Tibial nerve (tissue), 4 donors: ENCODE data around the gene SLC35F3. TPM values are rescaled to one million over a fixed set of nuclear protein-coding genes. Genes with fewer than 3 reads are reported as not detected.
"Not testable (repeated sequence)": the region's sequence is repeated elsewhere in the genome, so short reads cannot be mapped to it uniquely, and the experiment has no call there.

Experiments used
- DNase-seq, 2 donors: peaks; one replicate each; pipeline ENCODE4 v3.0.0-alpha.2; 2019; ENCODE audit warnings: low spot score in 2 of 2
- H3K27ac ChIP-seq, 4 donors: fragments of 200-600 bp; sonication (generic) in 3 of 4; one replicate each; pipeline ENCODE4 v1.5.1; 2017 to 2019; ENCODE audit warnings: mild to moderate bottlenecking in 1 of 4
- H3K27me3 ChIP-seq, 2 donors: fragments of 200-600 bp; sonication (generic) in 1 of 2; one replicate each; pipeline versions ENCODE4 v1.5.1 to v1.6.0; 2017 to 2019
- H3K36me3 ChIP-seq, 3 donors: fragments of 200-600 bp; sonication (generic); one replicate each; pipeline ENCODE4 v1.5.1; 2018 to 2019
- H3K4me1 ChIP-seq, 4 donors: fragments of 200-600 bp; sonication (generic) in 3 of 4; one replicate each; pipeline ENCODE4 v1.5.1; 2017 to 2019
- H3K4me3 ChIP-seq, 4 donors: fragments of 200-600 bp; sonication (generic) in 3 of 4; one replicate each; pipeline ENCODE4 v1.5.1; 2017 to 2019; ENCODE audit warnings: mild to moderate bottlenecking in 1 of 4, moderate library complexity in 1 of 4
- H3K9me3 ChIP-seq, 4 donors: fragments of 200-600 bp; sonication (generic) in 3 of 4; one replicate each; pipeline ENCODE4 v1.5.1; 2017 to 2019
- CTCF ChIP-seq, 5 experiments: fragments of 200-600 bp in 3 of 5; fragments of 450-650 bp in 2 of 5; sonication (generic) in 3 of 5; IDR thresholded peaks; one replicate each; pipeline ENCODE4 v1.5.1; 2016 to 2019; ENCODE audit warnings: antibody characterized with exemption in 5 of 5, mild to moderate bottlenecking in 3 of 5, moderate library complexity in 2 of 5
- EP300 ChIP-seq, 2 donors: sonication (generic); formaldehyde crosslinking; IDR thresholded peaks; one replicate each; pipeline ENCODE4 v1.6.1; 2017; ENCODE audit warnings: antibody characterized with exemption in 2 of 2, mild to moderate bottlenecking in 1 of 2
- POLR2A ChIP-seq, 2 donors: fragments of 450-650 bp; IDR thresholded peaks; one replicate each; pipeline ENCODE4 v1.6.1; 2017; ENCODE audit warnings: antibody characterized with exemption in 2 of 2, mild to moderate bottlenecking in 2 of 2, moderate library complexity in 2 of 2
- WGBS, 2 donors: methylation state at CpG; one replicate each; pipeline ENCODE4 v1.1.5; 2018; 5-methylcytosine and 5-hydroxymethylcytosine counted together
- total RNA-seq, 4 donors: library from RNA; depleted of rRNA; stranded (reverse); fragments of >200 nt; gene quantifications; one replicate each; pipeline ENCODE4 v1.1.0, GENCODE V29; 2016

SLC35F3 gene
- total RNA-seq, 4 donors from 2014 or later: 0.90 TPM; not detected in 3

DNA sequence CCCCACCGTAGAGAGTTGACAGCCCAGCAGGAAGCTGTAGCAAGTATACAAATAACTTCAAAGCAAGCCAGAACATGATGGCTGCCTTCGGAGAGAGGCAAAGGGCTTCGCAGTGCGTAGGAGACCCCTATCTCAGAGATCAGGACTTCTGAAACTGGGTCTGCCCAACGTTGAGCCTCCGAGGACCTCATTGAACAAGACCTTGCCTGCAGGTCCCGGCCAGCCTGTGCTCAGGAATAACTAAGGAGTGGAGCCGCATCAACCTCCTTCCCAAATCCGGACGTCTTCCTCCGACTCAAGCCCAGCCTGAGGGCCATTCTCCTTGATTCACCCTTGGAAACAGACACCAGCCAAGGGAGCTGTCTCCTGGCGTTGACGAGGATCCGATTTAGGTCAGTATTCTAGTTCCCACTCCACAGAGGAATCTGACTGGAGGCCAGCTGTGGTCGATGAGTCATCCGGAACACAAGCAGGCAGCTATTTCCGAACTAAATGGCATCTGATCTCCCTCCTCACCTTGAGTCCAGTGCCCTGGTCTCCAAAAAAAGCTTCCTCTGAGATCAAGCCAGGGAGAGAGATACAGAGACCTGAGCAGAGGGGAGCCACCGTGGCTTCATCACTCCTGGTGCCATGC lies 302.3 kb downstream of the SLC35F3 start:
- no peaks in the 10 kb centered on the region for H3K36me3 ChIP-seq
- no peaks in the 10 kb centered on the region for H3K27me3 ChIP-seq
- H3K27ac ChIP-seq: no peak overlapping the region
- no peak for DNase-seq
- TF ChIP-seq CTCF (IDR thresholded peaks at IDR 0.05): no peak
- no peak for TF ChIP-seq POLR2A (IDR thresholded peaks at IDR 0.05)
- TF ChIP-seq EP300 (IDR thresholded peaks at IDR 0.05): no peak
- H3K9me3 ChIP-seq: no peaks in the 10 kb centered on the region
- no peak overlapping the region for H3K4me3 ChIP-seq
- 77 to 79% methylated on average over 18 of the region's 18 CpGs for WGBS, 2 donors
- H3K4me1 ChIP-seq: no peaks in the 10 kb centered on the region

DNA sequence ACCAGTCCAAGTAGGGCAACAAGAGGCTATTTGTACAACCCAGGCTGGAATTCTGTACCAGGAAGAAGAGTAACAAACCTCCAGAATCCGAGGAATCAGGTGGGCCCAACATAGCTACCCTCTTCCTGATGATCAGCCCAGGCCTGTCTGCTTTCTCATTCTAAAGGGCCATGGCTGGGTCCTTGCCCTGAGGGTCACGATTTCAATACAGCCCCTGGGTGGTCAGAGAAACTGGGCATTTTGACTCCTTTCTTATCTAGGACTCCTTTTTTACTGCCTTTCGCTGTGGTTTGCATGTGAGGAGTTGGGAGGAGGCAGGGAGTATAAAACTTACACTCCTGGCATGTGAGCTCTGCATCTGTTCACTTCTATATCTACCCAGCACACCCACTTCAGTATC lies 303.9 kb downstream of the SLC35F3 start:
- TF ChIP-seq CTCF (IDR thresholded peaks at IDR 0.05) (no peak), POLR2A (IDR thresholded peaks at IDR 0.05) (no peak), EP300 (IDR thresholded peaks at IDR 0.05) (no peak)
- 47 to 67% methylated on average over 3 of the region's 3 CpGs for WGBS, 2 donors
- Histone ChIP-seq H3K27ac (no peak overlapping the region), H3K4me1 (peaks cover 0 to 1% (median 0%) of the 10 kb centered on the region in 4 donors), H3K36me3 (no peaks in the 10 kb centered on the region), H3K4me3 (no peak overlapping the region), H3K27me3 (no peaks in the 10 kb centered on the region), H3K9me3 (no peaks in the 10 kb centered on the region)
- DNase-seq: no peak

DNA sequence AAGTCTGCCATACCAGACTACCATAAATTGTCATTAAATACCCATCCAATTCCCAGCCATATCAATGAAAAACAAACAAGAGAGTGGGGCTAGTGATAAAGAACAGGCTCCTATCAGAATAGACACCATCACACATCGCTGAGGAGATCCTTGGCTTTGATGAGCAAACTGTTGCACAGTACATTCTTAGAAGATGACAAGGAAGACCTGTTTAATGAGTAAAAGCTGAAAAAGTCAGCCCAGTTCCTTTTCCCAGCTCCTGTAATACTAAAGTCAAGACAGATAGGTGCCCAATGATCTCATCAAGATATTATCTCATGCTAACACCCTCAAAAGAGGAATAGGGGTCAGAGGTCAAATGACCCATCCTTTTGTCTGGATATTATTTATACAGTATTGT lies 304.3 kb downstream of the SLC35F3 start:
- Histone ChIP-seq H3K4me3 (no peak overlapping the region), H3K27me3 (no peaks in the 10 kb centered on the region), H3K27ac (no peak overlapping the region), H3K4me1 (peaks cover 0 to 6% (median 2%) of the 10 kb centered on the region in 4 donors), H3K9me3 (no peaks in the 10 kb centered on the region), H3K36me3 (no peaks in the 10 kb centered on the region)
- no peak for DNase-seq
- WGBS, 2 donors: 84 to 88% methylated on average over 1 of the region's 1 CpG
- TF ChIP-seq EP300 (IDR thresholded peaks at IDR 0.05) (no peak), CTCF (IDR thresholded peaks at IDR 0.05) (no peak), POLR2A (IDR thresholded peaks at IDR 0.05) (no peak)

- Histone ChIP-seq H3K4me1 (peaks cover 0 to 21% (median 5%) of the 10 kb centered on the region in 4 donors), H3K27me3 (peaks cover 0 to 12% of the 10 kb centered on the region in 2 donors)
- H3K27ac ChIP-seq, DNase-seq, H3K4me3 ChIP-seq, H3K36me3 ChIP-seq, H3K9me3 ChIP-seq: not testable (repeated sequence)
- WGBS, 2 donors: 85 to 97% methylated on average over 1 of the region's 1 CpG
Observed at GRCh38 chr1:234210429-234210828, 306.0 kb downstream of the SLC35F3 start.

DNA sequence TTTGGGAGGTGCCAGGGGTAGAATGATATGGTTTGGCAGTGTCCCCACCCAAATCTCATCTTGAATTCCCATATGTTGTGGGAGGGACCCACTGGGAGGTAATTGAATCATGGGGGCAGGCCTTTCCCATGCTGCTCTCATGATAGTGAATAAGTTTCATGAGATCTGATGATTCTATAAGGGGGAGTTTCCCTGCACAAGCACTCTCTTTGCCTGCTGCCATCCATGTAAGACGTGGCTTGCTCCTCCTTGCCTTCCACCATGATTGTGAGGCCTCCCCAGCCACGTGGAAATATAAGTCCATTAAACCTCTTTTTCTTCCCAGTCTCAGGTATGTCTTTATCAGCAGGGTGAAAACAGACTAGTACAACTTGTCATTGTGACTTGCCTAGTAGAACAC lies 307.4 kb downstream of the SLC35F3 start:
- H3K27ac ChIP-seq, H3K9me3 ChIP-seq, H3K4me3 ChIP-seq, DNase-seq, H3K36me3 ChIP-seq: not testable (repeated sequence)
- WGBS, 2 donors: 50 to 69% methylated on average over 2 of the region's 2 CpGs
- H3K4me1 ChIP-seq: peaks cover 0 to 21% (median 5%) of the 10 kb centered on the region in 4 donors
- peaks cover 0 to 16% of the 10 kb centered on the region in 2 donors for H3K27me3 ChIP-seq

- peaks cover 0 to 21% (median 7%) of the 10 kb centered on the region in 4 donors for H3K4me1 ChIP-seq
- H3K4me3 ChIP-seq: no peak overlapping the region
- no peak overlapping the region for H3K27ac ChIP-seq
- WGBS, 2 donors: 40 to 46% methylated on average over 4 of the region's 4 CpGs
- H3K9me3 ChIP-seq: no peaks in the 10 kb centered on the region
- TF ChIP-seq POLR2A (IDR thresholded peaks at IDR 0.05) (no peak), CTCF (IDR thresholded peaks at IDR 0.05) (peak in 3 of 5 experiments; percentile 21 to 48 (median 31))
- H3K36me3 ChIP-seq: no peaks in the 10 kb centered on the region
- DNase-seq: no peak
- H3K27me3 ChIP-seq: peaks cover 0 to 16% of the 10 kb centered on the region in 2 donors
Observed at GRCh38 chr1:234212764-234213657, 308.5 kb downstream of the SLC35F3 start.
